ENCODE data around the gene PTCD3.

PTCD3 gene

GRCh38 chr2:86123328-86123925 lies 17.4 kb downstream of the PTCD3 start:
- no peak overlapping the region for H3K4me3 ChIP-seq (ENCODE audit: low read depth, low read length)
- TF ChIP-seq CTCF (IDR thresholded peaks at IDR 0.05; ENCODE audit: low read depth, low read length, missing control alignments), result no peak
- in situ Hi-C loops (cut with HindIII; ENCODE audit: low sequenced_read_pairs), result no loop called here
- no peak for DNase-seq (ENCODE audit: low read depth)

- H3K4me3 ChIP-seq (ENCODE audit: low read depth, low read length), result no peak overlapping the region
- in situ Hi-C loops (cut with HindIII; ENCODE audit: low sequenced_read_pairs), result no loop called here
Observed at GRCh38 chr2:86124683-86125082, 18.6 kb downstream of the PTCD3 start.

GRCh38 chr2:86134709-86135108 lies 28.7 kb downstream of the PTCD3 start:
- DNase-seq (ENCODE audit: low read depth), result no peak
- H3K4me3 ChIP-seq (ENCODE audit: low read depth, low read length), result no peak overlapping the region
- in situ Hi-C loops (cut with HindIII; ENCODE audit: low sequenced_read_pairs), result no loop called here
- TF ChIP-seq CTCF (IDR thresholded peaks at IDR 0.05; ENCODE audit: low read depth, low read length, missing control alignments), result no peak

More at GRCh38 chr2:86124683-86125082, 18.6 kb downstream of the PTCD3 start:
- no peak for TF ChIP-seq CTCF (IDR thresholded peaks at IDR 0.05; ENCODE audit: low read depth, low read length, missing control alignments)
- no peak for DNase-seq (ENCODE audit: low read depth)

- H3K4me3 ChIP-seq (ENCODE audit: low read depth, low read length), result no peak overlapping the region
- no peak for DNase-seq (ENCODE audit: low read depth)
- in situ Hi-C loops (cut with HindIII; ENCODE audit: low sequenced_read_pairs), result no loop called here
- TF ChIP-seq CTCF (IDR thresholded peaks at IDR 0.05; ENCODE audit: low read depth, low read length, missing control alignments), result no peak
Observed at GRCh38 chr2:86135653-86136052, 29.6 kb downstream of the PTCD3 start.

GRCh38 chr2:86136141-86136540 lies 30.1 kb downstream of the PTCD3 start:
- no peak overlapping the region for H3K4me3 ChIP-seq (ENCODE audit: low read depth, low read length)
- no peak for TF ChIP-seq CTCF (IDR thresholded peaks at IDR 0.05; ENCODE audit: low read depth, low read length, missing control alignments)
- in situ Hi-C loops (cut with HindIII; ENCODE audit: low sequenced_read_pairs), result no loop called here
- DNase-seq (ENCODE audit: low read depth), result no peak

GRCh38 chr2:86138736-86139625 lies 32.9 kb downstream of the PTCD3 start:
- in situ Hi-C loops (cut with HindIII; ENCODE audit: low sequenced_read_pairs), result no loop called here
- no peak for DNase-seq (ENCODE audit: low read depth)

More at GRCh38 chr2:86138736-86139625, 32.9 kb downstream of the PTCD3 start:
- no peak for TF ChIP-seq CTCF (IDR thresholded peaks at IDR 0.05; ENCODE audit: low read depth, low read length, missing control alignments)
- no peak overlapping the region for H3K4me3 ChIP-seq (ENCODE audit: low read depth, low read length)

Data from astrocyte of the cerebellum (primary cell).